A549 (cell line): ENCODE data around the gene TBRG4.

ENCODE experiments used
- ESRRA ChIP-seq: fragments of 150-350 bp; IDR thresholded peaks from 2 replicates; pipeline ENCODE4 v1.6.1; 2014; ENCODE audit warnings: mild to moderate bottlenecking, low read length, borderline replicate concordance
- MAFK ChIP-seq: fragments of 450-650 bp; IDR thresholded peaks from 2 replicates; pipeline ENCODE4 v1.6.1; 2014; ENCODE audit not compliant: partially characterized antibody
- POLR2A ChIP-seq: IDR thresholded peaks from 2 replicates; pipeline ENCODE4 v1.6.1; 2012; ENCODE audit warnings: mild to moderate bottlenecking, low read length
- RAD21 ChIP-seq, 2 experiments: fragments of >200 bp in 1 of 2; sonication (Bioruptor Twin) in 1 of 2; formaldehyde crosslinking in 1 of 2; IDR thresholded peaks in 1 of 2; conservative IDR thresholded peaks in 1 of 2; 2 replicates in 1 of 2; 3 replicates in 1 of 2; pipeline ENCODE4 v1.6.1; 2012 to 2018; ENCODE audit warnings: inconsistent platforms in 1 of 2
- TF ChIP-seq, protein P1 (sequence below): fragments of >200 bp; sonication (Bioruptor Twin); formaldehyde crosslinking; IDR thresholded peaks from 3 replicates; pipeline ENCODE4 v1.5.1; 2016
- TF ChIP-seq, protein P2 (sequence below): IDR thresholded peaks from 2 replicates; pipeline ENCODE4 v1.6.1; 2012

GRCh38 chr7:45119550-45119949, 8.1 kb upstream of the TBRG4 start:
- TF ChIP-seq, protein P1, sequence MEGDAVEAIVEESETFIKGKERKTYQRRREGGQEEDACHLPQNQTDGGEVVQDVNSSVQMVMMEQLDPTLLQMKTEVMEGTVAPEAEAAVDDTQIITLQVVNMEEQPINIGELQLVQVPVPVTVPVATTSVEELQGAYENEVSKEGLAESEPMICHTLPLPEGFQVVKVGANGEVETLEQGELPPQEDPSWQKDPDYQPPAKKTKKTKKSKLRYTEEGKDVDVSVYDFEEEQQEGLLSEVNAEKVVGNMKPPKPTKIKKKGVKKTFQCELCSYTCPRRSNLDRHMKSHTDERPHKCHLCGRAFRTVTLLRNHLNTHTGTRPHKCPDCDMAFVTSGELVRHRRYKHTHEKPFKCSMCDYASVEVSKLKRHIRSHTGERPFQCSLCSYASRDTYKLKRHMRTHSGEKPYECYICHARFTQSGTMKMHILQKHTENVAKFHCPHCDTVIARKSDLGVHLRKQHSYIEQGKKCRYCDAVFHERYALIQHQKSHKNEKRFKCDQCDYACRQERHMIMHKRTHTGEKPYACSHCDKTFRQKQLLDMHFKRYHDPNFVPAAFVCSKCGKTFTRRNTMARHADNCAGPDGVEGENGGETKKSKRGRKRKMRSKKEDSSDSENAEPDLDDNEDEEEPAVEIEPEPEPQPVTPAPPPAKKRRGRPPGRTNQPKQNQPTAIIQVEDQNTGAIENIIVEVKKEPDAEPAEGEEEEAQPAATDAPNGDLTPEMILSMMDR: no peak
- no peak for TF ChIP-seq POLR2A
- TF ChIP-seq, protein P2, sequence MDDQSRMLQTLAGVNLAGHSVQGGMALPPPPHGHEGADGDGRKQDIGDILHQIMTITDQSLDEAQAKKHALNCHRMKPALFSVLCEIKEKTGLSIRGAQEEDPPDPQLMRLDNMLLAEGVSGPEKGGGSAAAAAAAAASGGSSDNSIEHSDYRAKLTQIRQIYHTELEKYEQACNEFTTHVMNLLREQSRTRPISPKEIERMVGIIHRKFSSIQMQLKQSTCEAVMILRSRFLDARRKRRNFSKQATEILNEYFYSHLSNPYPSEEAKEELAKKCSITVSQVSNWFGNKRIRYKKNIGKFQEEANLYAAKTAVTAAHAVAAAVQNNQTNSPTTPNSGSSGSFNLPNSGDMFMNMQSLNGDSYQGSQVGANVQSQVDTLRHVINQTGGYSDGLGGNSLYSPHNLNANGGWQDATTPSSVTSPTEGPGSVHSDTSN: no peak
- TF ChIP-seq RAD21 (conservative IDR thresholded peaks at IDR 0.05 in 1 of 2, IDR thresholded peaks at IDR 0.05 in 1 of 2): no peak
- TF ChIP-seq ESRRA: no peak
- no peak for TF ChIP-seq MAFK
